Activated CD4-positive, alpha-beta T cell treated with anti-CD3 and anti-CD28 coated beads, Interleukin-2, amount 10 ng/mL, durations not matched to agents 24 days and 14 days (primary cell): ENCODE data around the gene TOB2. TPM values are rescaled to one million over a fixed set of nuclear protein-coding genes. Genes with fewer than 3 reads are reported as not detected.
"Not testable (repeated sequence)": the region's sequence is repeated elsewhere in the genome, so short reads cannot be mapped to it uniquely, and the experiment has no call there.

ENCODE experiments used
- DNase-seq: peaks from one replicate; pipeline ENCODE4 v3.0.0; 2022
- H3K27ac Mint-ChIP-seq: one replicate; pipeline ENCODE4 v1.8.0; 2022; ENCODE audit warnings: mild to moderate bottlenecking, mixed read lengths
- H3K27me3 Mint-ChIP-seq: one replicate; pipeline ENCODE4 v1.8.0; 2022; ENCODE audit warnings: mixed read lengths
- H3K36me3 Mint-ChIP-seq: one replicate; pipeline ENCODE4 v1.8.0; 2022; ENCODE audit warnings: low read depth, mild to moderate bottlenecking, mixed read lengths
- H3K4me1 Mint-ChIP-seq: one replicate; pipeline ENCODE4 v1.8.0; 2021; ENCODE audit warnings: mixed read lengths
- H3K4me3 Mint-ChIP-seq: one replicate; pipeline ENCODE4 v1.8.0; 2022; ENCODE audit warnings: mild to moderate bottlenecking, moderate library complexity, mixed read lengths
- H3K9me3 Mint-ChIP-seq: one replicate; pipeline ENCODE4 v1.8.0; 2021; ENCODE audit warnings: mixed read lengths
- intact Hi-C: fragments of 100-400 bp; cut with micrococcal nuclease; formaldehyde crosslinking; loops from one replicate; pipeline ENCODE4 v1.15.1; 2023
- total RNA-seq: library from RNA; stranded (reverse); gene quantifications from 2 replicates; pipeline ENCODE4 v1.2.3, GENCODE V29; 2022

TOB2 gene
- total RNA-seq, 1 donor from 2014 or later, result 41.4 TPM

- no peak overlapping the region for H3K27ac Mint-ChIP-seq
- intact Hi-C loops, result no loop called here
These were observed 31.9 kb upstream of the TOB2 start for GRCh38 chr22:41478473-41478872.

GRCh38 chr22:41474872-41475451 is 28.4 kb upstream of the TOB2 start:
- no peak overlapping the region for H3K27ac Mint-ChIP-seq
- H3K9me3 Mint-ChIP-seq, result no peaks in the 10 kb centered on the region
- no peak overlapping the region for H3K4me3 Mint-ChIP-seq
- no peak for DNase-seq
- H3K4me1 Mint-ChIP-seq, result peaks cover 19% of the 10 kb centered on the region
- no peaks in the 10 kb centered on the region for H3K27me3 Mint-ChIP-seq
- intact Hi-C loops, result no loop called here
- H3K36me3 Mint-ChIP-seq, result peaks cover 8% of the 10 kb centered on the region

More at GRCh38 chr22:41478473-41478872, 31.9 kb upstream of the TOB2 start:
- Mint-ChIP-seq H3K4me3 (no peak overlapping the region), H3K36me3 (peaks cover 5% of the 10 kb centered on the region), H3K27me3 (no peaks in the 10 kb centered on the region), H3K9me3 (no peaks in the 10 kb centered on the region), H3K4me1 (peaks cover 20% of the 10 kb centered on the region)
- no peak for DNase-seq

DNA sequence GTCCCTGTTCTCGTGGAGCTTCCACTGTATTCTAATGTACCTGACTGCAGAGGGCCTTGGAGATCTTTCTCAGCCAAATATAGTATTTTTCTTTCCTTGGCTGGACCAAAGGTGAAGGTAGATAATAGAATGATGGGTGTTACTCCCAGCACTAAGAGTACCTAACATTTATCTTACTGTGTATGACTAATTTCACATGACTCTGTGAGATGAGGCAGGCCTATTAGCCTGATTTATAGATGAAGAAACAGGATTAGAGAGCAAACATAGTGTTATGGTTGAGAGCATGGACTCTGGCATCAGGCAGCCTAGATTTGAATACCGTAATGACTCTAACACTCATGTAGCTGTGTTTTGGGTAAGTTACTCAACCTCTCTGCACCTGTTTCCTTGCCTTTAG is 25.0 kb upstream of the TOB2 start:
- no peaks in the 10 kb centered on the region for H3K27me3 Mint-ChIP-seq
- DNase-seq, result no peak
- intact Hi-C loops, result no loop called here
- peaks cover 20% of the 10 kb centered on the region for H3K36me3 Mint-ChIP-seq
- H3K9me3 Mint-ChIP-seq, result no peaks in the 10 kb centered on the region
- no peak overlapping the region for H3K4me3 Mint-ChIP-seq
- no peak overlapping the region for H3K27ac Mint-ChIP-seq
- peaks cover 30% of the 10 kb centered on the region for H3K4me1 Mint-ChIP-seq

DNA sequence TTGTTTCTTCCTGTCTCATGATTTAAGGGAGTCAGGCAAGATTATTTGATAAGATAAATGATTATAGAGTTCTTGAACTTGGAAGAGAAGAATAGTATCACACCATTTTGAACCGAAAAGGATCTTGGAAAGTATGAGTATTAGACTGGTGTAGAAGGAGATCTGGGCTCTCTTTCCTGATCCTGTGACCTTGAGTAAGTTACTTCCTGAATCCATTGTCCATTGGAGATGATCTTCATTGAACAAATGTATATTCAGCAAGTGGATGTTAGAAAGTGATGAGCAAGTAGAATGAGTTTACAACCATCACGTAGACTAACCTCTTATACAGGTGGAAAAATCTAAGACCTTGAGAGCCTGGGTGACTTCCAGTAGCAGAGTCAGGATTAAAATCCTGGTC is 24.3 kb upstream of the TOB2 start:
- H3K9me3 Mint-ChIP-seq, result no peaks in the 10 kb centered on the region
- intact Hi-C loops, result no loop called here
- H3K27ac Mint-ChIP-seq, result peak overlapping the region; percentile 67
- H3K27me3 Mint-ChIP-seq, result no peaks in the 10 kb centered on the region
- peak overlapping the region; percentile 66 for H3K4me3 Mint-ChIP-seq
- peaks cover 25% of the 10 kb centered on the region for H3K36me3 Mint-ChIP-seq
- DNase-seq, result no peak
- H3K4me1 Mint-ChIP-seq, result peaks cover 33% of the 10 kb centered on the region

DNA sequence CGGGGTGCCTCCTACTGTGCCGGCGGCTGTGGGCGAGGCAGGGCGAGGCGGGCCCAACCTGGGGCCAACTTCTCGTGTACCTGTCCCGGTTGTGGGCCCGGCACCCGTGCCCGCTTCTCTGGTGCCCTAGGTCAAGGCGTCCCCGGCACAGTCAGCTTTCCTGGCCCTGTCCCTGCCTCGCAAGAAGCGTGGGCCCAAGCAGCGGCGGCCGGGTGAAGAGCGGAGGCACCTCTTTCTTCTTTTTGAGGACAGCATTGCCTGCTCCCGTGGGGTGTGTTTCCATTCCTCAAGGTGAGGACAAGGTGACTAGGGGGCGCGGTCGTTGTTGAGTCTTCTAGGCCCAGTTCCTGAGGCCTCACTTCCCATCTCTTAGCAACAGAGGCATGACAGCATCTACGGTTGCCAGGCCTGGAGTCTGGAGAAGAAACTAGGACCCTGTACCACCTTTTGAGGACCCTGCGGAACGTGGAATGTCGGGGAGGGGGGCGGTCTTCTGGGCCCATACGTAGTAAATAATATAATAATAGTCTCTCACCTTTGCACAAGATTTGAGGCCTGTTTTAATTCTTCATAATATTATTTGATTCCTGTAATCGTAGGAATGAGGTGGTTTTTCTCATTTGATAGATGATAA is 22.7 kb upstream of the TOB2 start:
- DNase-seq, result no peak
- H3K27me3 Mint-ChIP-seq, result no peaks in the 10 kb centered on the region
- H3K4me1 Mint-ChIP-seq, result peaks cover 35% of the 10 kb centered on the region
- peak overlapping the region; percentile 97 for H3K27ac Mint-ChIP-seq
- H3K4me3 Mint-ChIP-seq, result peak overlapping the region; percentile 86
- no peaks in the 10 kb centered on the region for H3K9me3 Mint-ChIP-seq
- peaks cover 36% of the 10 kb centered on the region for H3K36me3 Mint-ChIP-seq
- intact Hi-C loops, result loop anchor here (1.0 to 2.0 kb wide), 2 partner anchors 75 to 88 kb away; partner anchors contain the start of genes POLR3H and TEF

GRCh38 chr22:41468381-41469217 is 22.0 kb upstream of the TOB2 start, which contains the start of the genes ACO2 and PHF5A:
Gene ACO2, plus strand, starts transcription at chr22:41469117. Its CDS starts 30 bp downstream, at chr22:41469147.
Gene PHF5A, minus strand, starts transcription at chr22:41468692. Its CDS starts 39 bp downstream, at chr22:41468653.
- peaks cover 35% of the 10 kb centered on the region for H3K4me1 Mint-ChIP-seq
- intact Hi-C loops, result loop anchor here (1.0 to 2.0 kb wide), 5 partner anchors 20 to 182 kb away; partner anchors contain the start of genes POLR3H, RANGAP1 and TEF
- H3K27me3 Mint-ChIP-seq, result no peaks in the 10 kb centered on the region
- H3K4me3 Mint-ChIP-seq, result peak within 1 kb of the TSS; percentile 86
- DNase-seq, result peak; percentile 100
- H3K9me3 Mint-ChIP-seq, result no peaks in the 10 kb centered on the region
- H3K27ac Mint-ChIP-seq, result peak within 1 kb of the TSS; percentile 97
- peaks cover 38% of the 10 kb centered on the region for H3K36me3 Mint-ChIP-seq

DNA sequence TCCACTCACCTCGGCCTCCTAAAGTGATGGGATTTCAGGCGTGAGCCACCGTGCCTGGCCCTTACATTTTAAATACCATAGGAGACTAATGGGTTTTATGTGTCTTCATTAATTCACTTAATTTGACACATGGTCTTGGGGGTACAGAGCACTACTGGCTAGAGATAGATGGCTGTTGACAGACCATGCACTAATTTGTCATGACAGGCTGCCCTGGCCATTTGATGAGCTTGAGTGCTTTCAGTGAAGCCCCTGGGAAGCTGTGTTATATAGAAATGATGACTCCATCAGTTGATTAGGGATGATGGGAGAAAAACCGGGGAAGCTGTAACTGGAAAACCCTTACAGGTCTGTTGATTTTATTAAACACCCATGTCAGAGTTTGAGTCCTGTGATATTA is 15.3 kb upstream of the TOB2 start:
- DNase-seq, result no peak
- intact Hi-C loops, result no loop called here
- Mint-ChIP-seq H3K4me3 (no peak overlapping the region), H3K36me3 (peaks cover 62% of the 10 kb centered on the region), H3K9me3 (no peaks in the 10 kb centered on the region), H3K4me1 (peaks cover 15% of the 10 kb centered on the region), H3K27ac (no peak overlapping the region), H3K27me3 (no peaks in the 10 kb centered on the region)

GRCh38 chr22:41460071-41460470 is 13.5 kb upstream of the TOB2 start:
- intact Hi-C loops, H3K27me3 Mint-ChIP-seq, H3K9me3 Mint-ChIP-seq, H3K27ac Mint-ChIP-seq, H3K4me3 Mint-ChIP-seq, DNase-seq: not testable (repeated sequence)
- Mint-ChIP-seq H3K36me3 (peaks cover 53% of the 10 kb centered on the region), H3K4me1 (peaks cover 12% of the 10 kb centered on the region)

DNA sequence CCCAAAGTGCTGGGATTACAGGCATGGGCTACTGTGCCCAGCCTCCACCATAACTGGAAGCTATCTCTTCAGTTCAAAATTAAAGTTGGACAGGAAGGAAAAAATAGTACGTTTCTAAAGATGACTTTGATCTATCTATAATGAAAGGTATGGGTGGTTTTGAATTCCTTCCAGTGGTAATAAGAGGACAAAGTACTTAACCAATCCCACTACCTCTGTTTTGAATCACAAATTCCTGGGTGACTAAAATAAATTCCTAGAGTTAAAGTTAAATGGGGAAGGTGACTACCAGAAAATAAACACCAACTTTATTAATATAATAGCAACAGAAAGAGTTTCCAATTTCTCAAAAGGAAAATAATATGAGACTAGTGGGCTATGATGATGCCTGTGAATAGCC is 12.8 kb upstream of the TOB2 start:
- Mint-ChIP-seq H3K27me3 (no peaks in the 10 kb centered on the region), H3K27ac (no peak overlapping the region), H3K9me3 (no peaks in the 10 kb centered on the region), H3K4me3 (no peak overlapping the region), H3K4me1 (peaks cover 11% of the 10 kb centered on the region), H3K36me3 (peaks cover 46% of the 10 kb centered on the region)
- intact Hi-C loops, result no loop called here
- DNase-seq, result no peak

- no peaks in the 10 kb centered on the region for H3K9me3 Mint-ChIP-seq
- peaks cover 7% of the 10 kb centered on the region for H3K4me1 Mint-ChIP-seq
- intact Hi-C loops, result no loop called here
- no peaks in the 10 kb centered on the region for H3K27me3 Mint-ChIP-seq
- no peak for DNase-seq
- H3K27ac Mint-ChIP-seq, result peak overlapping the region; percentile 45
- H3K36me3 Mint-ChIP-seq, result peaks cover 41% of the 10 kb centered on the region
- no peak overlapping the region for H3K4me3 Mint-ChIP-seq
These were observed 11.6 kb upstream of the TOB2 start for GRCh38 chr22:41458161-41458728.

DNA sequence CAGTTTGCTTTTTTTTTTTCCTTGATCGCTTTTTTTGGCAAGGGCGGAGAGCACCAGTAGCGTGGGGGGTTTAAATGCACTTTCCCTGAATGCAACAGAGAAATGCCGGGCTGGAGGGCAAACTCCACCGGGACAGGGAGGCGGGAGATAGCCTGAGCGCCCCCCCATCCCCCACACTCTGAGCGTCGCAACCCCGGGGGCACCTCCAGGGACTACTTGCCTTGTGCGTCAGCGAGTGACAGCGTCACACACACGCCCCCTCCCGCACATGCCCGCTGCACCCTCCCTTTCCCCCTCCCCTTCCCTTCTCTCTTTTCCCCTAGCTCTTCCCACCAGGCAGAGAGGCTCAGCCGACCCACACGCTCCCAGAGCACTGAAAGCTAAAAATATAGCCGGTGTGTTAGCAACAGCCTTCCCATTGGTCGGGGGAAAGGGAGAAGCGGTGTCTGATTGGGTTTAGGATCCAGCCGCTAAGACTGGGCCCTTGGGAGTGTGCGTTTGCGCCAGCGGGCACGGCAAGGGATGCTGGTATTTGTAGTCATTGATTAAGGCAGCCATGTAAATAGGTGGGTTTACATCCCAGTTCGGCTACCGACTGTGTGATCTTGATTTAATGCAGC is 1.7 kb upstream of the TOB2 start:
- Mint-ChIP-seq H3K9me3 (no peaks in the 10 kb centered on the region), H3K27ac (peak overlapping the region; percentile 95), H3K36me3 (peaks cover 19% of the 10 kb centered on the region), H3K27me3 (no peaks in the 10 kb centered on the region), H3K4me1 (peaks cover 21% of the 10 kb centered on the region), H3K4me3 (peak overlapping the region; percentile 96)
- intact Hi-C loops, result loop anchor here (1.0 to 10.0 kb wide), 7 partner anchors 20 to 811 kb away; partner anchors contain the start of genes DESI1, EP300, MRTFA and PHF5A
- peak; percentile 97 for DNase-seq

GRCh38 chr22:41447435-41448188 is 1.0 kb upstream of the TOB2 start:
- peaks cover 24% of the 10 kb centered on the region for H3K36me3 Mint-ChIP-seq
- DNase-seq, result peak; percentile 89
- no peaks in the 10 kb centered on the region for H3K27me3 Mint-ChIP-seq
- H3K4me3 Mint-ChIP-seq, result peak overlapping the region; percentile 96
- H3K4me1 Mint-ChIP-seq, result peaks cover 23% of the 10 kb centered on the region
- intact Hi-C loops, result loop anchor here (1.0 to 10.0 kb wide), 7 partner anchors 21 to 810 kb away; partner anchors contain the start of genes DESI1, EP300, MRTFA and PHF5A
- H3K27ac Mint-ChIP-seq, result peak overlapping the region; percentile 95
- H3K9me3 Mint-ChIP-seq, result no peaks in the 10 kb centered on the region
